Measurements from ENCODE around the gene NXNL1. TPM values are rescaled to one million over a fixed set of nuclear protein-coding genes. Genes with fewer than 3 reads are reported as not detected.

NXNL1 gene
- total and polyA plus RNA-seq, 2 experiments from 2014 or later: not detected

DNA sequence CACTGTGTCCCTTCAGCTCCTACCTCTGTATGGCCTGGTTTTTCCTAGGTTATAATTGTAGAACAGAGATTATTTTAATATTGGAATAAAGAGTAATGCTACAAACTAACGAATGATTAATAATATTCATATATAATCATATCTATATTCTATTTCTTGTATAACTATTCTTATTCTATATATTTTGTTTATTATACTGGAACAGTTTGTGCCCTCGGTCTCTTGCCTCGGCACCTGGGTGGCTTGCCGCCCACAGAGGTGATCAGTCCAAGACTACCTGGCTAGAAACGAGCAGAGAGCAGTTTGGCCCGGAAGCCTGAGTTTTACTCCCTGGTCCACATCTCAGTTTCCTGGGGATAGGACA lies 5.7 kb upstream of the NXNL1 start (continued):
- TF ChIP-seq, protein P1, sequence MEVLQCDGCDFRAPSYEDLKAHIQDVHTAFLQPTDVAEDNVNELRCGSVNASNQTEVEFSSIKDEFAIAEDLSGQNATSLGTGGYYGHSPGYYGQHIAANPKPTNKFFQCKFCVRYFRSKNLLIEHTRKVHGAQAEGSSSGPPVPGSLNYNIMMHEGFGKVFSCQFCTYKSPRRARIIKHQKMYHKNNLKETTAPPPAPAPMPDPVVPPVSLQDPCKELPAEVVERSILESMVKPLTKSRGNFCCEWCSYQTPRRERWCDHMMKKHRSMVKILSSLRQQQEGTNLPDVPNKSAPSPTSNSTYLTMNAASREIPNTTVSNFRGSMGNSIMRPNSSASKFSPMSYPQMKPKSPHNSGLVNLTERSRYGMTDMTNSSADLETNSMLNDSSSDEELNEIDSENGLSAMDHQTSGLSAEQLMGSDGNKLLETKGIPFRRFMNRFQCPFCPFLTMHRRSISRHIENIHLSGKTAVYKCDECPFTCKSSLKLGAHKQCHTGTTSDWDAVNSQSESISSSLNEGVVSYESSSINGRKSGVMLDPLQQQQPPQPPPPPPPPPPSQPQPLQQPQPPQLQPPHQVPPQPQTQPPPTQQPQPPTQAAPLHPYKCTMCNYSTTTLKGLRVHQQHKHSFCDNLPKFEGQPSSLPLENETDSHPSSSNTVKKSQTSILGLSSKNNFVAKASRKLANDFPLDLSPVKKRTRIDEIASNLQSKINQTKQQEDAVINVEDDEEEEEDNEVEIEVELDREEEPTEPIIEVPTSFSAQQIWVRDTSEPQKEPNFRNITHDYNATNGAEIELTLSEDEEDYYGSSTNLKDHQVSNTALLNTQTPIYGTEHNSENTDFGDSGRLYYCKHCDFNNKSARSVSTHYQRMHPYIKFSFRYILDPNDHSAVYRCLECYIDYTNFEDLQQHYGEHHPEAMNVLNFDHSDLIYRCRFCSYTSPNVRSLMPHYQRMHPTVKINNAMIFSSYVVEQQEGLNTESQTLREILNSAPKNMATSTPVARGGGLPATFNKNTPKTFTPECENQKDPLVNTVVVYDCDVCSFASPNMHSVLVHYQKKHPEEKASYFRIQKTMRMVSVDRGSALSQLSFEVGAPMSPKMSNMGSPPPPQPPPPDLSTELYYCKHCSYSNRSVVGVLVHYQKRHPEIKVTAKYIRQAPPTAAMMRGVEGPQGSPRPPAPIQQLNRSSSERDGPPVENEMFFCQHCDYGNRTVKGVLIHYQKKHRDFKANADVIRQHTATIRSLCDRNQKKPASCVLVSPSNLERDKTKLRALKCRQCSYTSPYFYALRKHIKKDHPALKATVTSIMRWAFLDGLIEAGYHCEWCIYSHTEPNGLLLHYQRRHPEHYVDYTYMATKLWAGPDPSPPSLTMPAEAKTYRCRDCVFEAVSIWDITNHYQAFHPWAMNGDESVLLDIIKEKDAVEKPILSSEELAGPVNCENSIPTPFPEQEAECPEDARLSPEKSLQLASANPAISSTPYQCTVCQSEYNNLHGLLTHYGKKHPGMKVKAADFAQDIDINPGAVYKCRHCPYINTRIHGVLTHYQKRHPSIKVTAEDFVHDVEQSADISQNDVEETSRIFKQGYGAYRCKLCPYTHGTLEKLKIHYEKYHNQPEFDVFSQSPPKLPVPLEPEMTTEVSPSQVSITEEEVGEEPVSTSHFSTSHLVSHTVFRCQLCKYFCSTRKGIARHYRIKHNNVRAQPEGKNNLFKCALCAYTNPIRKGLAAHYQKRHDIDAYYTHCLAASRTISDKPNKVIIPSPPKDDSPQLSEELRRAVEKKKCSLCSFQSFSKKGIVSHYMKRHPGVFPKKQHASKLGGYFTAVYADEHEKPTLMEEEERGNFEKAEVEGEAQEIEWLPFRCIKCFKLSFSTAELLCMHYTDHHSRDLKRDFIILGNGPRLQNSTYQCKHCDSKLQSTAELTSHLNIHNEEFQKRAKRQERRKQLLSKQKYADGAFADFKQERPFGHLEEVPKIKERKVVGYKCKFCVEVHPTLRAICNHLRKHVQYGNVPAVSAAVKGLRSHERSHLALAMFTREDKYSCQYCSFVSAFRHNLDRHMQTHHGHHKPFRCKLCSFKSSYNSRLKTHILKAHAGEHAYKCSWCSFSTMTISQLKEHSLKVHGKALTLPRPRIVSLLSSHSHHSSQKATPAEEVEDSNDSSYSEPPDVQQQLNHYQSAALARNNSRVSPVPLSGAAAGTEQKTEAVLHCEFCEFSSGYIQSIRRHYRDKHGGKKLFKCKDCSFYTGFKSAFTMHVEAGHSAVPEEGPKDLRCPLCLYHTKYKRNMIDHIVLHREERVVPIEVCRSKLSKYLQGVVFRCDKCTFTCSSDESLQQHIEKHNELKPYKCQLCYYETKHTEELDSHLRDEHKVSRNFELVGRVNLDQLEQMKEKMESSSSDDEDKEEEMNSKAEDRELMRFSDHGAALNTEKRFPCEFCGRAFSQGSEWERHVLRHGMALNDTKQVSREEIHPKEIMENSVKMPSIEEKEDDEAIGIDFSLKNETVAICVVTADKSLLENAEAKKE (CRISPR knock-in tag; IDR thresholded peaks at IDR 0.05): no peak
- TF ChIP-seq, protein P2, sequence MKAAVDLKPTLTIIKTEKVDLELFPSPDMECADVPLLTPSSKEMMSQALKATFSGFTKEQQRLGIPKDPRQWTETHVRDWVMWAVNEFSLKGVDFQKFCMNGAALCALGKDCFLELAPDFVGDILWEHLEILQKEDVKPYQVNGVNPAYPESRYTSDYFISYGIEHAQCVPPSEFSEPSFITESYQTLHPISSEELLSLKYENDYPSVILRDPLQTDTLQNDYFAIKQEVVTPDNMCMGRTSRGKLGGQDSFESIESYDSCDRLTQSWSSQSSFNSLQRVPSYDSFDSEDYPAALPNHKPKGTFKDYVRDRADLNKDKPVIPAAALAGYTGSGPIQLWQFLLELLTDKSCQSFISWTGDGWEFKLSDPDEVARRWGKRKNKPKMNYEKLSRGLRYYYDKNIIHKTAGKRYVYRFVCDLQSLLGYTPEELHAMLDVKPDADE (IDR thresholded peaks at IDR 0.05): no peak
- TF ChIP-seq, protein P3, sequence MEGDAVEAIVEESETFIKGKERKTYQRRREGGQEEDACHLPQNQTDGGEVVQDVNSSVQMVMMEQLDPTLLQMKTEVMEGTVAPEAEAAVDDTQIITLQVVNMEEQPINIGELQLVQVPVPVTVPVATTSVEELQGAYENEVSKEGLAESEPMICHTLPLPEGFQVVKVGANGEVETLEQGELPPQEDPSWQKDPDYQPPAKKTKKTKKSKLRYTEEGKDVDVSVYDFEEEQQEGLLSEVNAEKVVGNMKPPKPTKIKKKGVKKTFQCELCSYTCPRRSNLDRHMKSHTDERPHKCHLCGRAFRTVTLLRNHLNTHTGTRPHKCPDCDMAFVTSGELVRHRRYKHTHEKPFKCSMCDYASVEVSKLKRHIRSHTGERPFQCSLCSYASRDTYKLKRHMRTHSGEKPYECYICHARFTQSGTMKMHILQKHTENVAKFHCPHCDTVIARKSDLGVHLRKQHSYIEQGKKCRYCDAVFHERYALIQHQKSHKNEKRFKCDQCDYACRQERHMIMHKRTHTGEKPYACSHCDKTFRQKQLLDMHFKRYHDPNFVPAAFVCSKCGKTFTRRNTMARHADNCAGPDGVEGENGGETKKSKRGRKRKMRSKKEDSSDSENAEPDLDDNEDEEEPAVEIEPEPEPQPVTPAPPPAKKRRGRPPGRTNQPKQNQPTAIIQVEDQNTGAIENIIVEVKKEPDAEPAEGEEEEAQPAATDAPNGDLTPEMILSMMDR (conservative IDR thresholded peaks at IDR 0.05; ENCODE audit: low read depth in 2 of 2): no peak
- TF ChIP-seq POLR2AphosphoS5 (IDR thresholded peaks at IDR 0.05; ENCODE audit: low read depth) (no peak), ZNF114 (CRISPR knock-in tag; IDR thresholded peaks at IDR 0.05) (no peak), JUNB (IDR thresholded peaks at IDR 0.05; ENCODE audit: unreplicated experiment) (no peak), EZH2 (IDR thresholded peaks at IDR 0.05; ENCODE audit: low read depth, unreplicated experiment) (no peak)

DNA sequence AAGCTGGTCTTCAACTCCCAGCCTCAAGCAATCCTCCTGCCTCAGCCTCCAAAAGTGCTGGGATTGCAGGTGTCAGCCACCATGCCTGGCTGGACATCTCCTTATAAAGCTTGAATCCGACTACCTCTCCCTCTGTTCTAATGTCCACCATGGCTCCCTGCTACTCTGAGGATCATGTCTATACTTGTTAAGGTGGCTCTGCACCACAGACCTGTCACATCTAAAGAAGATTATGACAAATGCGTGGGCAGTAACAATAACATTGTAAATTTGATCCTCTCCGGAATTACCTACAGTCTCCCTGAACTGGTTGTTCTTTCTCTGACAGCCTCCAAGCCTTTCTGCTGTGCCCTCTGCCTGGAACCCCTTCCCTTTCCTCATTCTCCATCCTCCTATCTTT lies 1.8 kb downstream of the NXNL1 start:
- Histone ChIP-seq H3K27me3 (ENCODE audit: insufficient read depth) (peaks cover 38% of the 10 kb centered on the region), H3K4me2 (no peak overlapping the region), H4K20me1 (replicated peaks; ENCODE audit: insufficient read depth) (no peaks in the 10 kb centered on the region), H2AFZ (no peak overlapping the region), H3K27ac (ENCODE audit: low read depth) (no peak overlapping the region), H3K9me2 (ENCODE audit: insufficient read depth) (no peaks in the 10 kb centered on the region), H3K4me1 (ENCODE audit: insufficient read depth) (peaks cover 7% of the 10 kb centered on the region), H3K36me3 (ENCODE audit: insufficient read depth) (no peaks in the 10 kb centered on the region), H3F3A (replicated peaks; ENCODE audit: low read depth) (no peaks in the 10 kb centered on the region), H3K79me2 (replicated peaks; ENCODE audit: insufficient read depth) (no peaks in the 10 kb centered on the region), H3K4me3 (no peak overlapping the region)
- H3K27me3 Mint-ChIP-seq (ENCODE audit: insufficient read depth, low read depth, poor library complexity): peaks cover 24% of the 10 kb centered on the region
- no peak for ATAC-seq
- H3K27ac Mint-ChIP-seq: no peak overlapping the region
- no peaks in the 10 kb centered on the region for H3K9me3 Mint-ChIP-seq
- H3K4me3 Mint-ChIP-seq: no peak overlapping the region
- no peaks in the 10 kb centered on the region for H3K36me3 Mint-ChIP-seq (ENCODE audit: low read depth)
- H3K4me1 Mint-ChIP-seq: peaks cover 7% of the 10 kb centered on the region
- TF ChIP-seq EZH2phosphoT487 (IDR thresholded peaks at IDR 0.05; ENCODE audit: unreplicated experiment) (no peak), ZNF331 (CRISPR knock-in tag; IDR thresholded peaks at IDR 0.05; ENCODE audit: low read depth) (no peak), STAT1 (IDR thresholded peaks at IDR 0.05; ENCODE audit: unreplicated experiment) (no peak), NANOG (IDR thresholded peaks at IDR 0.05; ENCODE audit: borderline replicate concordance) (no peak), POLR2AphosphoS5 (IDR thresholded peaks at IDR 0.05; ENCODE audit: low read depth) (no peak)
- TF ChIP-seq, protein P3 (conservative IDR thresholded peaks at IDR 0.05; ENCODE audit: low read depth in 2 of 2): no peak
- no peak for DNase-seq (ENCODE audit: low spot score)
